H9 (cell line): Measurements from ENCODE around the gene TMEM129. TPM values are rescaled to one million over a fixed set of nuclear protein-coding genes. Genes with fewer than 3 reads are reported as not detected.

Experiments used
- DNase-seq: peaks from one replicate; pipeline ENCODE4 v3.0.0-alpha.2; 2017
- H2AFZ ChIP-seq: one replicate; pipeline ENCODE4 v1.6.1; 2013; ENCODE audit warnings: mild to moderate bottlenecking, low read length, control low read depth, moderate library complexity
- H2AK5ac ChIP-seq: 2 replicates; pipeline ENCODE4 v1.6.1; 2013; ENCODE audit warnings: low read length, control low read depth, mixed read lengths; ENCODE audit not compliant: insufficient read length
- H2BK120ac ChIP-seq: one replicate; pipeline ENCODE4 v1.6.1; 2013; ENCODE audit warnings: low read depth, mild to moderate bottlenecking, low read length, control low read depth, inconsistent platforms; ENCODE audit not compliant: poor library complexity, severe bottlenecking
- H2BK12ac ChIP-seq: 2 replicates; pipeline ENCODE4 v1.6.1; 2013; ENCODE audit warnings: low read length, control low read depth, mixed read lengths, low read depth; ENCODE audit not compliant: insufficient read length
- H2BK15ac ChIP-seq: 2 replicates; pipeline ENCODE4 v1.6.1; 2013; ENCODE audit warnings: low read depth, low read length, control low read depth
- H2BK20ac ChIP-seq: one replicate; pipeline ENCODE4 v1.6.1; 2013; ENCODE audit warnings: low read depth, mild to moderate bottlenecking, low read length, control low read depth, inconsistent platforms; ENCODE audit not compliant: poor library complexity, severe bottlenecking
- H2BK5ac ChIP-seq: 2 replicates; pipeline ENCODE4 v1.6.1; 2013; ENCODE audit warnings: low read length, control low read depth, mixed read lengths; ENCODE audit not compliant: insufficient read length
- H3K14ac ChIP-seq: 2 replicates; pipeline ENCODE4 v1.6.1; 2013; ENCODE audit warnings: low read length, control low read depth; ENCODE audit not compliant: insufficient read depth
- H3K18ac ChIP-seq: 2 replicates; pipeline ENCODE4 v1.6.1; 2013; ENCODE audit warnings: low read depth, mild to moderate bottlenecking, mixed read lengths, low read length, control low read depth; ENCODE audit not compliant: insufficient read length
- H3K23ac ChIP-seq: 2 replicates; pipeline ENCODE4 v1.6.1; 2013; ENCODE audit warnings: low read length, control low read depth, mixed read lengths, low read depth; ENCODE audit not compliant: insufficient read length
- H3K23me2 ChIP-seq: 2 replicates; pipeline ENCODE4 v1.6.1; 2013; ENCODE audit warnings: low read depth, mild to moderate bottlenecking, mixed read lengths, low read length, control low read depth; ENCODE audit not compliant: insufficient read length, poor library complexity, severe bottlenecking
- H3K27ac ChIP-seq: 2 replicates; pipeline ENCODE4 v1.5.1; 2013; ENCODE audit warnings: low read length, control low read depth, mixed read lengths, low read depth; ENCODE audit not compliant: insufficient read length
- H3K27me3 ChIP-seq: 2 replicates; pipeline ENCODE4 v1.6.1; 2013; ENCODE audit warnings: low read length, control low read depth, inconsistent platforms; ENCODE audit not compliant: insufficient read depth
- H3K4ac ChIP-seq: 2 replicates; pipeline ENCODE4 v1.6.1; 2013; ENCODE audit warnings: low read depth, mild to moderate bottlenecking, control low read depth, inconsistent platforms, low read length, moderate library complexity
- H3K4me1 ChIP-seq: 2 replicates; pipeline ENCODE4 v1.6.1; 2013; ENCODE audit warnings: low read length, control low read depth, inconsistent platforms; ENCODE audit not compliant: insufficient read depth
- H3K4me2 ChIP-seq: 2 replicates; pipeline ENCODE4 v1.6.1; 2013; ENCODE audit warnings: low read length, control low read depth, mixed read lengths; ENCODE audit not compliant: insufficient read length, insufficient read depth
- H3K56ac ChIP-seq: 2 replicates; pipeline ENCODE4 v1.6.1; 2013; ENCODE audit warnings: low read depth, mild to moderate bottlenecking, mixed read lengths, low read length, control low read depth; ENCODE audit not compliant: insufficient read length
- H3K79me1 ChIP-seq: 2 replicates; pipeline ENCODE4 v1.6.1; 2013; ENCODE audit warnings: low read depth, mild to moderate bottlenecking, moderate library complexity, low read length, control low read depth, inconsistent platforms; ENCODE audit not compliant: insufficient read depth, poor library complexity, severe bottlenecking
- H3K79me2 ChIP-seq: 2 replicates; pipeline ENCODE4 v1.6.1; 2013; ENCODE audit warnings: low read length, control low read depth, inconsistent platforms; ENCODE audit not compliant: insufficient read depth
- H3K9ac ChIP-seq: 2 replicates; pipeline ENCODE4 v1.6.1; 2013; ENCODE audit warnings: low read length, control low read depth, mixed read lengths; ENCODE audit not compliant: insufficient read length; ENCODE audit errors: extremely low read depth
- H3K9me3 ChIP-seq: one replicate; pipeline ENCODE4 v1.6.1; 2013; ENCODE audit warnings: low read depth, low read length, inconsistent platforms; ENCODE audit not compliant: control insufficient read depth
- H3T11ph ChIP-seq: one replicate; pipeline ENCODE4 v1.6.1; 2013; ENCODE audit warnings: mild to moderate bottlenecking, low read length, control low read depth, inconsistent platforms
- H4K20me1 ChIP-seq: one replicate; pipeline ENCODE4 v1.6.1; 2013; ENCODE audit not compliant: control insufficient read depth, insufficient read length, insufficient read depth
- H4K5ac ChIP-seq: 2 replicates; pipeline ENCODE4 v1.6.1; 2013; ENCODE audit warnings: low read depth, mild to moderate bottlenecking, mixed read lengths, low read length, control low read depth; ENCODE audit not compliant: insufficient read length
- H4K8ac ChIP-seq: replicated peaks from 2 replicates; pipeline ENCODE4 v1.6.1; 2013; ENCODE audit warnings: low read length, control low read depth, mixed read lengths, low read depth; ENCODE audit not compliant: insufficient read length
- H4K91ac ChIP-seq: 2 replicates; pipeline ENCODE4 v1.6.1; 2013; ENCODE audit warnings: low read depth, mild to moderate bottlenecking, moderate library complexity, mixed read lengths, low read length, control low read depth; ENCODE audit not compliant: insufficient read length
- H3K27ac Mint-ChIP-seq, 3 experiments: 2 replicates in 2 of 3; 3 replicates in 1 of 3; pipeline ENCODE4 v1.8.0; 2020 to 2021; ENCODE audit warnings: mixed read lengths in 3 of 3, mild to moderate bottlenecking in 1 of 3, moderate library complexity in 1 of 3
- H3K27me3 Mint-ChIP-seq: 2 replicates; pipeline ENCODE4 v1.8.0; 2021; ENCODE audit warnings: low read depth, mild to moderate bottlenecking, moderate library complexity, mixed read lengths
- H3K36me3 Mint-ChIP-seq, 3 experiments: 2 replicates in 2 of 3; 3 replicates in 1 of 3; pipeline ENCODE4 v1.8.0; 2020 to 2021; ENCODE audit warnings: low read depth in 3 of 3, mixed read lengths in 3 of 3; ENCODE audit not compliant: insufficient read depth in 1 of 3
- H3K4me1 Mint-ChIP-seq, 2 experiments: 2 replicates each; pipeline ENCODE4 v1.8.0; 2020; ENCODE audit warnings: mixed read lengths in 2 of 2
- H3K4me3 Mint-ChIP-seq, 2 experiments: 2 replicates in 1 of 2; 3 replicates in 1 of 2; pipeline ENCODE4 v1.8.0; 2020 to 2021; ENCODE audit warnings: mild to moderate bottlenecking in 2 of 2, mixed read lengths in 2 of 2, moderate library complexity in 1 of 2
- H3K9me3 Mint-ChIP-seq, 2 experiments: 2 replicates in 1 of 2; 3 replicates in 1 of 2; pipeline ENCODE4 v1.8.0; 2020; ENCODE audit warnings: mild to moderate bottlenecking in 2 of 2, mixed read lengths in 2 of 2, moderate library complexity in 1 of 2
- WGBS: extraction: QIAGEN DNeasy Blood & Tissue Kit; methylation state at CpG from one replicate; pipeline ENCODE4 v1.1.7; 2013; ENCODE audit warnings: missing lambda C conversion rate, low lambda C conversion rate, mixed read lengths; ENCODE audit not compliant: insufficient read length; ENCODE audit errors: extremely low coverage; 5-methylcytosine and 5-hydroxymethylcytosine counted together
- total RNA-seq: library from RNA; stranded (reverse); gene quantifications from 2 replicates; pipeline ENCODE4 v1.2.1, GENCODE V29; 2021
- TF ChIP-seq, protein P1 (sequence below): fragments of 200-600 bp; sonication (generic); conservative IDR thresholded peaks from 3 replicates; pipeline ENCODE4 v1.8.0; 2021; ENCODE audit warnings: antibody characterized with exemption, mild to moderate bottlenecking

TMEM129 gene
- total RNA-seq, 1 experiment from 2014 or later = 27.3 TPM

DNA sequence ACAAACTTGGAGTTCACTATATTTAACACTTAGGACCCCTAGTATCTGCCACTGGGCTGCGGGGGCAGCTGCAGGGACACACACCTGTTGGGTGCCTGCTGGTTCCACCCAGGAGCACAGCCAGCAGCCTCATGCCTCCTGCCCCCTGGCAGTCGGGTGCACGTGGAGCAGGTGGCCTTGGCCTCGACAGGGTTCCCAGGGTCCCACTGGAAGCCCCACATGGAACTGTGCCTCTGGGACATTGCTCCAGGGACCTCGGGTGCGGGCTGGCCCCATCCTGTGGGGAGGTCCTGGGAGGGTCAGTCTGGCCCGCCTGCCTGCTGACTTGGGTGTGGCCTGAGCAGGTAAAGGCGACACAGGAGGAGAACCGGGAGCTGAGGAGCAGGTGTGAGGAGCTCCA is 18.2 kb upstream of the TMEM129 start:
- Histone ChIP-seq H3K14ac (no peak overlapping the region), H2BK15ac (no peak overlapping the region), H3K23ac (no peak overlapping the region), H4K5ac (no peak overlapping the region), H3T11ph (no peak overlapping the region), H3K4me2 (no peak overlapping the region), H2BK120ac (no peak overlapping the region), H3K79me2 (no peaks in the 10 kb centered on the region), H3K4me1 (no peaks in the 10 kb centered on the region), H3K56ac (no peak overlapping the region), H2BK20ac (no peak overlapping the region), H2BK12ac (no peak overlapping the region), H2BK5ac (no peak overlapping the region), H3K79me1 (no peaks in the 10 kb centered on the region), H3K9ac (no peak overlapping the region), H4K20me1 (no peaks in the 10 kb centered on the region), H3K4ac (no peak overlapping the region), H4K8ac (no peak overlapping the region), H3K27me3 (no peaks in the 10 kb centered on the region), H3K9me3 (peaks cover 13% of the 10 kb centered on the region), H3K27ac (no peak overlapping the region), H4K91ac (no peak overlapping the region), H2AFZ (no peak overlapping the region), H2AK5ac (no peak overlapping the region), H3K18ac (no peak overlapping the region), H3K23me2 (no peaks in the 10 kb centered on the region)
- TF ChIP-seq, protein P1, sequence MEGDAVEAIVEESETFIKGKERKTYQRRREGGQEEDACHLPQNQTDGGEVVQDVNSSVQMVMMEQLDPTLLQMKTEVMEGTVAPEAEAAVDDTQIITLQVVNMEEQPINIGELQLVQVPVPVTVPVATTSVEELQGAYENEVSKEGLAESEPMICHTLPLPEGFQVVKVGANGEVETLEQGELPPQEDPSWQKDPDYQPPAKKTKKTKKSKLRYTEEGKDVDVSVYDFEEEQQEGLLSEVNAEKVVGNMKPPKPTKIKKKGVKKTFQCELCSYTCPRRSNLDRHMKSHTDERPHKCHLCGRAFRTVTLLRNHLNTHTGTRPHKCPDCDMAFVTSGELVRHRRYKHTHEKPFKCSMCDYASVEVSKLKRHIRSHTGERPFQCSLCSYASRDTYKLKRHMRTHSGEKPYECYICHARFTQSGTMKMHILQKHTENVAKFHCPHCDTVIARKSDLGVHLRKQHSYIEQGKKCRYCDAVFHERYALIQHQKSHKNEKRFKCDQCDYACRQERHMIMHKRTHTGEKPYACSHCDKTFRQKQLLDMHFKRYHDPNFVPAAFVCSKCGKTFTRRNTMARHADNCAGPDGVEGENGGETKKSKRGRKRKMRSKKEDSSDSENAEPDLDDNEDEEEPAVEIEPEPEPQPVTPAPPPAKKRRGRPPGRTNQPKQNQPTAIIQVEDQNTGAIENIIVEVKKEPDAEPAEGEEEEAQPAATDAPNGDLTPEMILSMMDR = no peak
- H3K9me3 Mint-ChIP-seq = peaks cover 19 to 20% of the 10 kb centered on the region in 2 experiments
- WGBS = no CpG with 5 or more reads among the region's 9 CpGs
- 0 out of 4 replicates have a peak, but pooled peaks cover 0 to 4% of the 10 kb centered on the region in 2 experiments for H3K4me1 Mint-ChIP-seq
- no peak for DNase-seq
- no peak overlapping the region for H3K4me3 Mint-ChIP-seq
- H3K27ac Mint-ChIP-seq = no peak overlapping the region
- H3K27me3 Mint-ChIP-seq = no peaks in the 10 kb centered on the region
- peaks cover 67 to 99% (median 92%) of the 10 kb centered on the region in 3 experiments for H3K36me3 Mint-ChIP-seq
